GM21515 (cell line): ENCODE measurements around the gene HOXA10.

Experiments
- ATAC-seq: cut with Tn5 transposase; IDR thresholded peaks from one replicate; pipeline ENCODE4 v1.9.1; 2021; ENCODE audit not compliant: unreplicated experiment

The HOXA10 gene

DNA sequence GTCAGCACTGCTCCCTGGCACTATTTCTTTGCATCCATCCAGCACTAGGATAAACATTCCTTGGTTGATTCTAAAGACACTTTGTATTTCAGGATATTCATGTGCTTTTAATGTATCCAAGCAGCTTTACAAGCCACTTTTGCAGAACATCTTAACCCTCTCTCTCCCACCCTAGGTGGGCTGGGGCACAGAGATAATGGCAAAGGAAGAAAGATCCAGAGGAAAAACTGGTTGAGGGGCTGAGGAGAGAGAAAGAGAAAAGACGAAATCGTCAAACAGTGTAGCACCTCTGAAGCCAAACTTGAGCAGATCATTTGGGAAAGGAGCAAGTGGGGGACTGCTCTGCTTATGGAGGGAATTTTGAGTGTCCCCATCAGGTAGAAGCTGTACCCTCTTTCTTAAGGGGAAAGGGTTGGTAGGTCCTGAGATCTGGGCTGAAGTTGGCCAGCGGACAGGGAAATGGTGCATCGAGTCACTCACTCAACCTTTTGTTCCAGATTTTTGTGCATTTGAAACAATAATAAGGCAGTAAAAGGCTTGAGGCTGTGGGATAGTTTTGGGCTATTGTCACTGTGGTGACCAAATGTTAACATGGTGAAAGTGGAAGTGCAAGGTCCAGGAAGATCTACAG lies 30.0 kb upstream of the HOXA10 start:
- no peak for ATAC-seq

DNA sequence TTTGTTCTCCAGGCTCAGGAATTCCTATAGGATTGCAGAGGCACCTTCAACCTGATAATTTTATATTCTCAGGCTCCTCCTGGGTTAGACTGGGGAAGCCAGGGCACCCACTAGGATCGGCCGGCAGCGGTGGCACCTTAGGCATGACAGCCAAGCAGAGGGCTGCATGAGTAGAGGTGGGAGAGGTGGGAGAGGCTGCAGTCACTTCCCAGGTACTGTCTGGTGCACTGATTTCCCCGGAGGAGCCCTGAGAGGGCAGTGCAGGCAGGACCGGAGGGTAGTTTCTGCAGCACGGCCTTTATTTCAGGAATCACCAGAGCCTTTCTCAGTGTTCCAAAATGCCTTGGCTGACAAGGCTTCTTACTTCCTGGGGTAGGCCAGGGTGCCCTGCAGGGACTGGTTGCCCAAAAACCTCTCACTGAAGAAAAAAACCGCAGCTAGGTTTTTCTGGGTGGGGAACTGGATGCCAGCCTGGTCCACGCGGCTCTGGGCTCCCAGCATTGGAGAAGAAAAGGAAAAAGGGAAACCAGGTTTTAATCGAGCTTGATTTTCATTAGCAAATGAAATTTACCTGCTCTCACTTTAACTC lies 29.3 kb upstream of the HOXA10 start:
- ATAC-seq: no peak

DNA sequence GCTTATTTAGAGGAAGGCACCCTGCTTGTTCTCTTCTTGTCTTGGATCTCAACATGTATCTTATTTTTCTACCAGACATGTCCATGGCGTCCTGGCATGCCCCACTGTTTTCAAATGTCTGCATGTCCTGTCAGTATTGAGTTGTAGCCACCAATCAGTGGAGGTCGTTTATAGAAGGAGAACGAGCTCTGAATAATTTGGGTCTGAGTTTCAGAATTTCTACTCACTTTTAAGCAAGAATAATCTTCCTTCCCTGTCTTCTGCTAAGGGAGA lies 28.7 kb upstream of the HOXA10 start:
- no peak for ATAC-seq

DNA sequence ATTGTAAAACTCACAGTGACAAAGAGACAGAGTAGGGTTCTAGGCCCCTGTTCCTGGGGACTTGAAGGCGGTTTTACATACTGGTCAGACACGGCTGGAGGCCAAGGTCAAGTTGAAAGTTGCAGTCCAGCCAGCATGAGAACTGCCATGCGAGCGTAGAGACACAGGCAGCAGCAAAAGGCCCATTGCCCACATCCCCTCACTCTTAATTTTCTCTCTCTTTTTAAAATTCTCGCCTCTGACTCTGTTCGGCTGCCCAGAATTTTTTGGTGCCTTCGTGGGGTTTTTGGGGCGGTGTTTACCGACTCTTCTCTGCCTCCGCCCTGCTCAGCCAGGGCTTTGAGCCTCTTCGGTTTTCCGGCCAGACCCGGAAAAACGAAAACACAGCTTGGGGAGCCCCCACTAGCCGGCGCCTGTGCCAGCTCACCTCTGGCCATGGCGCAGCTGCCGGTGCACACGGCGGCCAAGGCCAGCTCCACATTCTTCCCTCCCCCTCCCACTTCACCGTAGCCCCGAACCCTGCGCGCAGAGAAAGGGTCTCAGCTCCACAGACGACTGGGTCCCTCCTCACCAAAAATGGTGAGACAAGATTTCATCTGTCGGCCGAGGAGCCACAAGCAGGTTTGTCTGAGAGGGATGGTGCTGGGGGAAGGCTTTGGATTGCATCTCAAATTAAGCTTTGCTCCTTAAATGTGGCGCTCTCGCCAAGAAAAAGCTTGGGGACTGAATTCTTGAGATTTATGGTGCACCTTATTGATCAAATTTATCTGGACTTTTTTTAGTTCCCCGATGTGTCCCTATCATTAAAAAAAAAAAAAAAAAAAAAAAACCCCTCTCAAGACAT lies 28.1 kb upstream of the HOXA10 start:
- ATAC-seq: no peak

DNA sequence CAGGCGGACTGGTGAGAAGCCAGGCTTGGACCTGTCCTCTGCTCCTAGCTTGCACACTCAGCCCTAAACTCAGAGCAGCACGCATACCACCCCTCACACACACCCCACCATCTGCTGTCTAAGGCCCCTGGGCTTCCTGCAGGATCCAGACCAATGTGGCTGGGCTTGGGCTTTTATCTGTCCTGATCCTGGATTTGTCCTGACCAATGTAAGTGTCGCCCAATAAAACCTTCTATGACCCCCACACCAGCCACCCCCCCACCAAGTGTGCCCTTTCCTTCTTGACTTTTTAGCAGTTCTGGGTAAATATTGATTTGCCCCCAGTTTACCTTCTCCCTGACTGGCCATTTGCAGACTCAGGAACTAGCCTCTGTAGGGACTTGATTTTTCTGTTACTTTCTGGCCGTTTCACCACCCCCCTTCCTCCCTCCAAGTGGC lies 27.5 kb upstream of the HOXA10 start:
- no peak for ATAC-seq

DNA sequence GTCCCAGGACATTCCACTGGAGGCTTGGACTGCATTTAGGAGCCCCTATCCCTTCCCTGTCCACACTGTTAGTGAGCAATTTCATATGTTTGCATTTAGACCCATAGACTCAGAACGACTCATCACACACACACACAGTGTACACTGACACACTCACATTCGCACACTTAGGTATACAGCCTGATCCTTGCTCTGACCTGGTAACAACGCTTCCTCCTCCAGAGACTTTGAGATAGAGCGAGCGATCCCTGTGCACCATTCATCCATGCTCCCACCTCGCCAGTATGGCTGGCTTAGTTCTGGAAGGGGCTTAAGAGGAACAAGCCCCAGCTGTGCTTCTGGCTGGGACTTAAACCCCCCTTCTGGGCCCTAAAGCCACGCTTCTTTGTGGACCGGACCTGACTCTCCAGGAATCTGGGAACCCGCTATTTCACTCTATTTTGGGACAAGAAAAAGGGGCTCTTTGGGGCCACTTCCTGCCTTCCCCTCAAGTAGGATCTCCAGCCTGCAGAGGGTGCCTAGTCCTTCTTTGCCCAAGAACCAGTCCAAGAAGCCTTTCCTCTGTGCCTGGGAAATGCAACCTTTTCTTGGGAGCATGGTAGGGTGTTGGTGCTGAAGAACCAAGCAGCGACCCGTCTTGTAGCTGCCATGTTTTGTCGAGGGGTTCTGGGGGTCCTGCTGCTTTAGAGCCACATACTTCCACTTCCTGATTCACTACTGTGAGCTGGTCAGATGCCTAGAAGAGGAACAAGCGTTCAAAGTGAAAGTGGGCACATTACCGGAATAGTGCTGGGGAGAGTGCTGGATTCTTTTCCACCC lies 26.9 kb upstream of the HOXA10 start:
- no peak for ATAC-seq

DNA sequence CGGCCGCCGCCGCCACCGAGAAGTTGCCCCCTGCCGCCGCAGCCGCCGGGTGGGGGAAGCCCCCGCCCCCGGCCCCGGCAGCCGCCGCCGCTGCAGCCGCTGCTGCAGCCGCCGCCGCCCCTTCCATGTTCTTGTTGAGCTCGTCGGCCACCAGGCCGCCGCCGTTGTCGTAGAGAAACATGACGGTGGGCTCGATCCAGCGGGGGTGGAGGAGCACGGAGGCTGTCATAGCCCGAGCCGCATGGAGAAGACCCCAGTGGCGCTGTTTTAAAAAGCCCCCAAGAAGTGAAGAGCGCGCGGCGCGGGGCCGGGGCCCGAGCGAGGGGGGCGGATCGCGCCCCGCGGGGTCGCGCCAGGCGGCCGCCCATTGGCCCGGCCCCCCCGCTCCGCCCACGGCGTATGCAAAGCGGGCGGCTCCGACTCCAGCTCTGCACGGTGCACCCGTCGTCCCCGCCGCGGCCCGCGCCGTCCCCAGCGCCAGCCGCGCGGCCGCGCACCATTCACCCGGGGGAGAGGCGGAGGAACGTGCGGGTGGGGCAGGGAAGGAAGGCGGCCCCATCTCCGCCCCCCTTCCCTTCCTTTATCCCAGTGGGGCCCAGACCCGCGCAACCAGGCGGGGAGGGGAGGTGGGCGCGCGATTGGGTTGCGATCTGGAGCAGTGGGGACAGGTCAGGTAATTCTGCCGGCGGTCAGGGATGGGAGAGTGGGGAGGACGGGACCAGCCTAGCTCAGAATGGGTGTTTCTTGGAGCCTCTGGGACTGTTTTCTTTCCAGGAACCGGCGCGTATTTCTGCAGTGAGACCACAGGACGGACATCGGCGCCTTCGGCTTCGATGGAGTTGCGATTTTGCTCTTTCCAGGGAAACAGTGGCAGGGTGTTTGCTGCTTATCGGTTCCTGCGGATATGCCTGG lies 26.0 kb upstream of the HOXA10 start, which contains the start of gene HOXA13:
Gene HOXA13 (minus strand): TSS at position 243 of the 912 bp plus-strand sequence. CDS start 14 bp downstream, at position 229.
- no peak for ATAC-seq

DNA sequence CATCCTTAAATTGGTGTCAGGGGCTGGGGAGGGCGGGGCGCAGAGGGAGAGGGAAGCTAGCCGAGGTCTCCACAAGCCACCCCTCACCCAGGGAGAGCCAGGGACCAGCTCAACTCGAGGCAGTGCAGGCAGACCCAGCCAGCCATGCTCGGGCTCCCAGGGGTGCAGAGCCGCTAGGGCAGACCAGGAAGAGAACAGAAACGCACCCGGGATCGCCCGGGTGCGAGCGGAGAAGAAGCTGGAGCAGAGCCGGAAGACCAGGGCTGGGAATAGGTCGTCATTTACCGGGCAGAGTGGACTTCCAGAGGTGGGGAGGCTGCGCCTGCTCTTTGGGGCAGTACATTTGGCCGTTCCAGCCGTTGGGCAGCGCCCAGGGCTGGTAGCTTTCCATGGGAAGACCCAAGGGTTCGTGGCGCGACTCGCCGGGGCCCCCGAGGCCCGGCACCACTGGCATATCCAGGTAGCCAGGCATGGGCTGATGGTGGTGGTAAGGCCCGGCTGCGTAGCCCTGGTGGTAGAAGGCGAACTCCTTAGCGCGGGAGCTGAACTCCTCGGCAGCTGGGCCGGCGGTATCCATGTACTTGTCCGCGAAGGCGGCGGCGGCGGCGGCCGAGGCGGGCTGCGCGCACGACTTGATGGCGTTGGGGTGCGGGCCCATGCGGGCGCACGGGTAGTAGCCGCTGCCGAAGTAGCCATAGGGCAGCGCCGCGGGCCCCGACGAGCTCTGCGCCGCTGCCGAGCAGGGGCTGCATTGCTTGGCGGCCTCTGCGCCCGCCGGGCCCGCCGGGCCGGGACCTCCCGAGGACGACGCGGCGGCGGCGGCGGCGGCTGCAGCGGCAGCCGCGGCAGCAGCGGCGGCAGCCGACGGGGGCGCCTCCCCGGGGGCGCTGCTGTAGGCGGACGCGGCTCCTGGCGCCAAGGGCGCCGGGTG lies 25.0 kb upstream of the HOXA10 start:
- ATAC-seq: no peak

DNA sequence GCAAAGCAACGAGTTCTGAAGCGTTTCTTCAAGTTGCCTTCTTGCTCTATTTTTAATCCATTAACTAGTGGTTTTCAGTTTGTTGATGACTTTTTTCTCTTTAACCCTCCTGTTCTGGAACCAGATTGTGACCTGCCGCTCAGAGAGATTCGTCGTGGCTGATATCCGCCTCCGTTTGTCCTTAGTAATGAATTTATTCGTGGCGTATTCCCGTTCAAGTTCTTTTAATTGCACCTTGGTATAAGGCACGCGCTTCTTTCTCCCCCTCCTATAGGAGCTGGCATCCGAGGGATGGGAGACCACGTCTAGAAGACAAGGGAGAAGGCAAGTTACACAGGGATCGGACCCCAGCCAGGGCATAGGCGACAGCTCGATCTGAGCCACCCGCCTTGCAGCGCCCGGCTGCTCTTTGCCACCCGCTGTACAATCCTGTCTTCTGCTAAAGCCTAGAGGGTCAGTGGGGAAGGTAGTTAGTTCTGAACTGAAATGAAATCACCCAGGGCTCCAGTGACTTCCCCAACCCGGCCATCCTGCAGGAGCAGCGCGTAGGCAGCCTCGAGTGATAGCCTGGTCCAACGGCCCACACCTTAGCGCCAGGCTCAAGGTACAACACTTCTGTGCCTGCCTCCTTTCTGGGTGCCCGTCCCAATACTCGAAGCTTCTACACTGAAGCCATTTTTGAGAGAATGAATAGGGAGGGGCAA lies 24.2 kb upstream of the HOXA10 start:
- ATAC-seq: no peak

DNA sequence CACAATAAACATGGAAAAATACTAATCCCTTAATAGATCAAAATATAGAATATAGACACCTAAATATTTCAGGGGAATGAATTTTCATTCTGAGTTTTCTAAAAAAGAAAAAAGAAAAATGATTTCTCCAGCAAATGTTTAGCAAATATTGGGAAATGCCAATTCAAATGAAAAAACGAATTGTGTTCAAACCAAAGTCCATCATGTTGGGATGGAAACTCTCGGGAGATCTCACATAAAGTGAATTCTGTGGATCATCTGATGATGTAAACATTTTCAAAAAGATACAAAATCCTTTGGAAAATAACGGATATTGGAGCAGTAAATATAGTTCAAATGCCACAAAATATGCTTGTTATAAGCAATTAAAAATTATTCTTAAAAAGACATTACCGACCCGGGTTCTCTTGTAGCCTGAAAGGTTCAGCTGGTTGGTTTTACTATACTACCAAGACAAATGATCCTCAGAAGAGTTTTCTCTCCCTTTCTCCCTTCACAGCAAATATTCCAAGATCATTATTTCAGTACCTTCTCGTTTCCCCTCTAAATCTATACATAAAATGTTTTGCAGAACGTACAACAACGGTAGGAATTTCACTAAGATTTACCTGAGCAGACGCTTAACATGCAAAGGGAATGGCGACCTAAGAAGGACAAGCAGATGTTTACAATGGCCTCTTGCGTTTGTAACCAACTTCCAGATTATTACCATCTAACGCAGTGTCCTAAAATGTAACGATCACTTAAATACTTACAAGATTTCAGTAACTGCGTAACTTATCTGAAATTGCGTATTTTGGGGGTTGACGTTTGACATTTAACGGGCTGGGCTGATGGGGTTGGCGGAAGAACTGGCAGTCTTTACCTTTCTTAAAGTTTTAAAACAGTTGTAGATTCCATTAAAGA lies 23.3 kb upstream of the HOXA10 start:
- no peak for ATAC-seq

DNA sequence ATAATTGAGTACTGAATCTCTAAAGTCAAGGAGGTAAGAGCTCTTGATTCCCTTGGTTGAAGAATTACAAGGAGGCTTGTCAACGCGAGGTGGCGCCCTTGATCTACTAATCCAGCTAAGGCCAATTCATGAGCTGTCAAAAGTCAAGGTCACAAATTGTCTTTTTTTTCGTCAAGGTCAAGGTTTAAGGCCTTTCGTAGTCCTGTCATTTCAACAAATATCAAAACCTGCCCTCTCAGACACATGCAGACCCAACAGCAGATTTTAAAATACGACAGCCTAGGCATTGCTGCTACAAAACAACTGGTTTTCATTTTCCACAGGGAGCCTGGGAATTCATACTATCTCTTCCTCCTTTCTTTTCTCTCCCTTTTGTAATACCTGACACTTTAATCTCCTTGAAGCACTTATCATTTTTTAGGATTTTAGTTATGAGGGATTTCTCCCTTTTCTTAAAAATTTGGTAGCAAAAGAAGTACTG lies 22.2 kb upstream of the HOXA10 start:
- ATAC-seq: no peak

DNA sequence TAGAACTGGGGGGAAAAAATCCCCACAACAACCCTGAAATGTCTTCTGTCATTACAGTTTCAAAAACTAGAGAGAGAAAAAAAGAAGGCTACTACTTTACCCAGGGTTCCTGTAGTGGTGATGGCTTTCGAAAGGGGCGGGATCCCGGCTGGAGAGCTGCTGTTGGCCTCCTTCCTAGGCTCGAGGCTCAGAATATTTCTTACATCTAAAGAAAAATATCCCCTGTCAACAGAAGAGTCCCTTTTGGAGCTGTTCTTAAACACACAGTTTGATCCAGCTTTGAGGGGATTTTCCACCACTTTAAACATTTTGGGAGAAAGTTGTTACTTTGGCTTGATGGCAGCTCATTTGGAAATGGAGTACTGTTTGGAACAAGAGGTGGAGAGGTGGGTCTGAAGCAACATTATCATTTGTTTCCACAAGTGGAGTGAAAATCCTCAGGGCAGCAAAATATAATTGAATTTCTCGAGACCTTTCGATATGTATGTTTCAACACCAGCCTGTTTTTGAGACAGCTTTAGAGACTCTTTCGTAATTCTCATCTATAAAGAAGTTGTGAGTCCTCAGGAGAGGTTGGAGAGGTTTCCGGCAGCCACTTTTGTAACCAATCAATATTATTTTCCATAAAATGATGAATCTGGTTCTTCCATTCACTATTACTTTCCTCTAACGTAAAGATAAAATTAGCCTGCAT lies 20.7 kb upstream of the HOXA10 start:
- ATAC-seq: no peak

DNA sequence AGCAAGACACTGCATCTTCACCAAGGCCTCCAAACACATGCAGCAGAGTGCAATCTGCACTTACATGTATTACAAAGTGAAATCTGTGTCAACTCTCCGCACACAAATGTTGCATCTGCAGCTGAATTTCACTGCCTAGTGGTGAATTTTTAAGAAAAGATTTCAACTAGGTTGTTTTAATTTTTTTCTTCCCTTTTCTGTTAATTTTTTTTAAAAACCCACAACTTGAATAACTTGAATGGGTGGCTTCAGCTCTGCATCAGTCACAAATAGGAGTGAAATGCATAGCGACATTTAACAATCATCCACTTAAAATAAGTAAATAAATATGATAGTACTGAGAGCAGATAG lies 19.9 kb upstream of the HOXA10 start:
- no peak for ATAC-seq

DNA sequence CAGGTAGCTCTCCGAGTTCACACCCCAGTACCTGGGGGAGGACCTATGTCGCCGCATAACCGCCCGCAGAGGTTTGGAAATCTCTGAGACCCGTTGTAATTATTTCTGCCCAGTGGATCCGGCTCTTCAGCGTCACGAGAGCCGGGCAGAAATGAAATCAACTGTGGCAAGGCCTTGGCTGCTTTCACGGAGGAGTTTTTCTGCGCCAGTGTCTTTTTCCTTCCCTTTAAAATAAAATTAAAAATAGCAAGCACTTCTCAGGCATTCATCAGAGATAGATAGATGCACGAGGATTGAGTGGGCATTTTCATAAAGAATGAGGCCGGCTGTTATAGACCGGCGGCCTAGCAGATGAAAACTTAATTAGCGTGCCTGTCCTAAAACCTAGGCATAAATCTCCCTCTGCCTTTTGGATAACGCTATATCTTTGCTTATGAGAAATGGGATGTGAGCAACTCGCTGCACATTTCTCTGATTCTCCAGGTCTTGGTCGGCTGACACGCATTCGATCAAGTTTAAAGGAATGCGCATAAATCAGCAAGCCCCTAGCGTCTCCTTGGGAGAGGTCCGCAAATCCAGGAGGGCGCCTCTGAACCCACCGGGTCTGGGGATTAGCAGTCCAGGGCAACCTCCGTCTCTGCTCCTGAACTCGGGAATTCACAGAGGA lies 19.3 kb upstream of the HOXA10 start:
- ATAC-seq: no peak

DNA sequence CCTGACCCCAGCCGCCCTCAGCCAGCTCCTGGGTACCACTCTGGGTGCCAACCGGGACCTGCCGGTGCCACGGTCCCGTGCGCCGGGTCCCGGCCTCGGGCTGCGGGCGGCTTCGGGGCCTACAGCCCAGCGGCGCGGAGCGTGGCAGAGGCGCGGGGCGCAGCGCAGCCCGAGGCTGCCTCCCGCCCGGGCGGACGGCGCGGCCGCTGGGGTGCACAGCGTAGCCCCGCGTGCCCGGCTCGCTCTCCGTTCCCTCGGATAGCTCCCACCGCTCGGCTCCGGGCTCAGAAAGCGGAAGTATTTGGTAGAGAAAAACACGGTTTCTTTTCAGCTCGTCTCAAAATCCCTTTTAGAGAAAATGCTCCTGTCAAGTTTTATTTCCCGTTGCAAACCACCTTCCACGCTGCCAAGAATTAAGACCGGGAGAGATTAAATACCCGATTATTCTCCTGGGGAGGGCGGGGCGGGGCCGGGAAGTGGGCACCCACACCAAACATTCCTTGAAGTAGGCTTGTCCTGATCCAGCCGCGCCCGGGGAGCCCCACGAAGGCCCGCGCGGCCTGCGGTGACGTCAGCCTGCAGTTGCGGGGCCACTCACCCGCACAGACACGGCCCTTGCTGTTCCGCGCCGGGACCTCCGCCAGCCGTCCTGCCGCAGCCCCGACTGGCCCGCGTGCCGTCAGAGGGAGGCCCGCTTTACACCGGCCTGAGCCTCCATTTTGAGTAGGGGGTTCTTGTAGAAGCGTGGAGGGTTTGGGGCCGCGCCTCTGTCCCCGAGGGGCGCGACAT lies 18.6 kb upstream of the HOXA10 start:
- no peak for ATAC-seq
